SK-N-SH (cell line): ENCODE results near the gene DLG2. TPM values are rescaled to one million over a fixed set of nuclear protein-coding genes. Genes with fewer than 3 reads are reported as not detected.
A peak's percentile ranks its signal among the peaks of the same experiment; 100 is the strongest.

Source experiments
- CTCF ChIA-PET: fragments of 300-600, 350-600 bp; formaldehyde crosslinking; extraction: SDS; loops from one replicate; lab custom pipeline; 2021; lab: Yijun Ruan, JAX
- POLR2A ChIA-PET: fragments of 350-600 bp; sonication (Branson Sonifier 250); formaldehyde crosslinking; extraction: SDS; loops from one replicate; lab custom pipeline; 2020; ENCODE audit warnings: antibody characterized with exemption, inconsistent platforms; lab: Yijun Ruan, JAX
- DNase-seq: peaks from one replicate; pipeline ENCODE4 v3.0.0; 2012
- H2AFZ ChIP-seq: fragments of 200-600 bp; sonication (generic); 2 replicates; pipeline ENCODE4 v1.8.1; 2016; ENCODE audit warnings: antibody characterized with exemption, mild to moderate bottlenecking, low read depth
- H3F3A ChIP-seq: fragments of 200-600 bp; sonication (generic); replicated peaks from 2 replicates; pipeline ENCODE3; 2016; ENCODE audit warnings: antibody characterized with exemption, mild to moderate bottlenecking; ENCODE audit not compliant: insufficient read depth
- H3K27ac ChIP-seq, 2 experiments: fragments of 200-500 bp in 1 of 2; fragments of 200-600 bp in 1 of 2; sonication (Bioruptor generic) in 1 of 2; sonication (generic), shearing (Covaris generic) in 1 of 2; 2 replicates each; pipeline versions ENCODE4 v1.5.1 to v1.6.1; 2014 to 2016; ENCODE audit warnings: low read depth in 2 of 2, inconsistent platforms in 1 of 2, low read length in 1 of 2, mild to moderate bottlenecking in 1 of 2, mixed read lengths in 1 of 2
- H3K27me3 ChIP-seq: fragments of 200-600 bp; sonication (generic), shearing (Covaris generic); 2 replicates; pipeline ENCODE4 v1.6.1; 2016; ENCODE audit warnings: mixed run types; ENCODE audit not compliant: insufficient read depth
- H3K36me3 ChIP-seq, 2 experiments: fragments of 200-500 bp in 1 of 2; fragments of 200-600 bp in 1 of 2; sonication (Bioruptor generic) in 1 of 2; sonication (generic) in 1 of 2; replicated peaks in 1 of 2; 2 replicates each; pipeline versions ENCODE3 to v1.5.1; 2014 to 2016; ENCODE audit warnings: low read length in 1 of 2, mild to moderate bottlenecking in 1 of 2; ENCODE audit not compliant: insufficient read depth in 2 of 2, control insufficient read depth in 1 of 2
- H3K4me1 ChIP-seq, 2 experiments: fragments of 200-500 bp in 1 of 2; fragments of 200-600 bp in 1 of 2; sonication (Bioruptor generic) in 1 of 2; sonication (generic), shearing (Covaris generic) in 1 of 2; 2 replicates each; pipeline versions ENCODE4 v1.5.1 to v1.6.1; 2014 to 2016; ENCODE audit warnings: low read depth in 1 of 2, low read length in 1 of 2, mixed run types in 1 of 2; ENCODE audit not compliant: insufficient read depth in 2 of 2, control insufficient read depth in 1 of 2
- H3K4me2 ChIP-seq: fragments of 200-600 bp; sonication (generic), shearing (Covaris generic); 2 replicates; pipeline ENCODE4 v1.6.1; 2017; ENCODE audit warnings: mixed run types
- H3K4me3 ChIP-seq, 2 experiments: fragments of 200-500 bp in 1 of 2; fragments of 200-600 bp in 1 of 2; sonication (Bioruptor generic) in 1 of 2; sonication (generic), shearing (Covaris generic) in 1 of 2; 2 replicates each; pipeline versions ENCODE4 v1.5.1 to v1.8.1; 2014 to 2016; ENCODE audit warnings: low read depth in 2 of 2, inconsistent platforms in 1 of 2, low read length in 1 of 2, mild to moderate bottlenecking in 1 of 2, mixed read lengths in 1 of 2, moderate library complexity in 1 of 2
- H3K79me2 ChIP-seq: fragments of 200-600 bp; sonication (generic); 2 replicates; pipeline ENCODE4 v1.8.1; 2017; ENCODE audit warnings: mild to moderate bottlenecking; ENCODE audit not compliant: insufficient read depth
- H3K9ac ChIP-seq: fragments of 200-600 bp; sonication (generic); 2 replicates; pipeline ENCODE4 v1.6.1; 2017; ENCODE audit warnings: mixed run types
- H3K9me2 ChIP-seq: fragments of 200-600 bp; sonication (generic); 2 replicates; pipeline ENCODE4 v1.6.1; 2017; ENCODE audit warnings: mixed run types
- H3K9me3 ChIP-seq: fragments of 200-600 bp; sonication (generic); 2 replicates; pipeline ENCODE4 v1.6.1; 2017; ENCODE audit warnings: mixed run types, mild to moderate bottlenecking, moderate library complexity
- H4K20me1 ChIP-seq: fragments of 200-600 bp; sonication (generic); 2 replicates; pipeline ENCODE4 v1.6.1; 2017; ENCODE audit warnings: mild to moderate bottlenecking, mixed run types; ENCODE audit not compliant: insufficient read depth
- ELF1 ChIP-seq: IDR thresholded peaks from 2 replicates; pipeline ENCODE4 v1.4.0; 2012
- FOXJ3 ChIP-seq: sonication (generic); formaldehyde crosslinking; IDR thresholded peaks from 2 replicates; pipeline ENCODE4 v1.5.1; 2020; ENCODE audit warnings: mild to moderate bottlenecking, missing genetic modification reagents
- SIN3A ChIP-seq: IDR thresholded peaks from 2 replicates; pipeline ENCODE4 v1.6.1; 2012; ENCODE audit warnings: low read depth, mild to moderate bottlenecking, low read length, moderate library complexity, borderline replicate concordance
- TCF12 ChIP-seq: IDR thresholded peaks from 2 replicates; pipeline ENCODE4 v1.4.0; 2012
- YY1 ChIP-seq: IDR thresholded peaks from 2 replicates; pipeline ENCODE4 v1.4.0; 2012; ENCODE audit warnings: low read depth, mild to moderate bottlenecking
- WGBS: methylation state at CpG from one replicate; pipeline ENCODE4 v1.1.6; 2017; ENCODE audit warnings: low lambda C conversion rate; 5-methylcytosine and 5-hydroxymethylcytosine counted together
- polyA plus RNA-seq, 3 experiments: library from polyadenylated mRNA; depleted of rRNA; stranded (reverse); fragments of >200 nt; gene quantifications; 2 replicates each; pipeline ENCODE4 v1.2.3, GENCODE V29; 2012
- TF ChIP-seq, protein P1 (sequence below): IDR thresholded peaks from 2 replicates; pipeline ENCODE4; 2012
- TF ChIP-seq, protein P2 (sequence below): fragments of 150-350 bp; IDR thresholded peaks from 2 replicates; pipeline ENCODE4 v1.6.1; 2016; ENCODE audit warnings: mild to moderate bottlenecking, low read depth, low read length
- TF ChIP-seq, protein P3 (sequence below): fragments of 200-600 bp; sonication (generic); IDR thresholded peaks from 2 replicates; pipeline ENCODE4 v1.6.1; 2017; ENCODE audit warnings: antibody characterized with exemption, mild to moderate bottlenecking, moderate library complexity

DLG2 gene
- polyA plus RNA-seq, 1 of the 3 experiments (the other 2 are of a cell fraction): 0.21 TPM

DNA sequence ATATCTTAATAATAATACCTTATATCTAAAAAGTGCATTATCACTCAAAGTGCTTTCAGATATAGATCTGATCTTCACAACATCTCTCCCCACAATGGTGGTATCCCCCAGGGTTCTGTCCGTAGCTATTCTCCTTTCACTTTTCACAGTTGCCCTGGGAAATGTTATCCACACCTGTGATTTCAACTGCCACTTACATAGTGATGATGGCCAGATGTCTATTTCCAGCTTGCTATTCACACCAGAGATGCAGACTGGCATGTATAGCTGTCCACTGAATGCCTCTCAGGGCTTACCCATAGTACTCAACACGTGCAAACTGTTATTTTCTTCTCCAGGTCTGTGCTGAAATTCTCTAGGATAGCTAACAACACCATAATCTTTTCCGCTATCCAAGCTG is 724.7 kb downstream of the DLG2 start:
- no peak for DNase-seq
- no peak overlapping the region for H3K4me2 ChIP-seq
- 9% methylated on average over 3 of the region's 3 CpGs for WGBS
- H3K27ac ChIP-seq: no peak overlapping the region
- H3K27me3 ChIP-seq: no peaks in the 10 kb centered on the region
- no peak overlapping the region for H3K4me3 ChIP-seq
- CTCF ChIA-PET: no interaction called here
- no peaks in the 10 kb centered on the region for H3K79me2 ChIP-seq
- H4K20me1 ChIP-seq: no peaks in the 10 kb centered on the region
- H3F3A ChIP-seq: no peaks in the 10 kb centered on the region
- H3K36me3 ChIP-seq: no peaks in the 10 kb centered on the region
- no peaks in the 10 kb centered on the region; a peak in 1 of 4 replicates for H3K4me1 ChIP-seq
- POLR2A ChIA-PET: no interaction called here
- no peaks in the 10 kb centered on the region for H3K9me2 ChIP-seq
- no peak overlapping the region for H3K9ac ChIP-seq
- no peak for TF ChIP-seq YY1
- TF ChIP-seq SIN3A: no peak
- TF ChIP-seq, all 33 proteins: peak for 0
- Histone ChIP-seq H2AFZ (no peak overlapping the region), H3K9me3 (no peaks in the 10 kb centered on the region)

DNA sequence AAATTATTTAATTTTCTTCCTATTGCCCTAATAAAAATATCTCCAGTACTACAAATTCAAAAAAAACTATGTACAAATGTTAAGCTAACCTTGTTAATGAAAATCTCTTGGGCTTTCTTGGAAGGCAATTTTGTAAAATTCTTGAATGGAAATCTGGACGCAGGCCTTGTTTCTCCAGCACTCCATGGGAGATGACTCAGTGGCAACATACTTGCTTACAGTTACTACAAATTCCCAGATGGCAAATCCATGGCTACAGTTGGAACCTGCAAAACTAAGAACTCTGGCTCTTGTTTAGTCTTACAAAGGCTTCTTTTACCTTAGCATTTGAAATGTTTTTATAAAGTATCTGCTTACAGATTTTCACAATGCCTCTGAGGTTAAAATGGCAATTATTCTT is 725.2 kb downstream of the DLG2 start:
- H3K4me1 ChIP-seq: no peaks in the 10 kb centered on the region; a peak in 1 of 4 replicates
- H3K4me2 ChIP-seq: no peak overlapping the region
- WGBS: 19% methylated on average over 1 of the region's 1 CpG
- CTCF ChIA-PET: no interaction called here
- no peaks in the 10 kb centered on the region for H4K20me1 ChIP-seq
- no peaks in the 10 kb centered on the region for H3K36me3 ChIP-seq
- H3F3A ChIP-seq: no peaks in the 10 kb centered on the region
- no peaks in the 10 kb centered on the region for H3K79me2 ChIP-seq
- no peaks in the 10 kb centered on the region for H3K9me3 ChIP-seq
- H3K9ac ChIP-seq: no peak overlapping the region
- POLR2A ChIA-PET: no interaction called here
- DNase-seq: no peak
- TF ChIP-seq, protein P1, sequence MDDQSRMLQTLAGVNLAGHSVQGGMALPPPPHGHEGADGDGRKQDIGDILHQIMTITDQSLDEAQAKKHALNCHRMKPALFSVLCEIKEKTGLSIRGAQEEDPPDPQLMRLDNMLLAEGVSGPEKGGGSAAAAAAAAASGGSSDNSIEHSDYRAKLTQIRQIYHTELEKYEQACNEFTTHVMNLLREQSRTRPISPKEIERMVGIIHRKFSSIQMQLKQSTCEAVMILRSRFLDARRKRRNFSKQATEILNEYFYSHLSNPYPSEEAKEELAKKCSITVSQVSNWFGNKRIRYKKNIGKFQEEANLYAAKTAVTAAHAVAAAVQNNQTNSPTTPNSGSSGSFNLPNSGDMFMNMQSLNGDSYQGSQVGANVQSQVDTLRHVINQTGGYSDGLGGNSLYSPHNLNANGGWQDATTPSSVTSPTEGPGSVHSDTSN: no peak
- TF ChIP-seq, protein P2, sequence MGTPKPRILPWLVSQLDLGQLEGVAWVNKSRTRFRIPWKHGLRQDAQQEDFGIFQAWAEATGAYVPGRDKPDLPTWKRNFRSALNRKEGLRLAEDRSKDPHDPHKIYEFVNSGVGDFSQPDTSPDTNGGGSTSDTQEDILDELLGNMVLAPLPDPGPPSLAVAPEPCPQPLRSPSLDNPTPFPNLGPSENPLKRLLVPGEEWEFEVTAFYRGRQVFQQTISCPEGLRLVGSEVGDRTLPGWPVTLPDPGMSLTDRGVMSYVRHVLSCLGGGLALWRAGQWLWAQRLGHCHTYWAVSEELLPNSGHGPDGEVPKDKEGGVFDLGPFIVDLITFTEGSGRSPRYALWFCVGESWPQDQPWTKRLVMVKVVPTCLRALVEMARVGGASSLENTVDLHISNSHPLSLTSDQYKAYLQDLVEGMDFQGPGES: no peak
- no peak for TF ChIP-seq FOXJ3 (CRISPR knock-in tag)
- no peak for TF ChIP-seq ELF1
- no peak for TF ChIP-seq TCF12
- no peaks in the 10 kb centered on the region for H3K27me3 ChIP-seq
- no peak overlapping the region for H3K4me3 ChIP-seq
- no peaks in the 10 kb centered on the region for H3K9me2 ChIP-seq
- no peak overlapping the region for H2AFZ ChIP-seq
- H3K27ac ChIP-seq: no peak overlapping the region

DNA sequence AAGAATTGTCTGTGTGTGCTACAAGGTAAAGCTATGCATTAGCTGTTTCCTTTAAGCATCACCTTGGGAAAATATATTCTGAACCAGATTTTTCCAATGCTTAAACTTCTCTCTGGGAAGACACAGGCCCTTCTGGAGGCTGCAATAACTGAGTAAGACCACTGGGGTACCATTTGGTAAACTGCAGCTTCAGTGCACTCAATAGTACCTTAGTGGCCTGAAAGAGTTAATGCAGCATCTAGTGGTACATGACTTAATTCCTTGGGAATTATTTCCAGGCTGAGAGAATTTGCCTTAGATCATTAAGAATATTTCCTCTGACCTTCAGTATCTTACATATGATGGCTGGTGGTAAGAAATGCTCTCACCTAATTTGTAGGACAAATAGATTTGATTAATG is 727.4 kb downstream of the DLG2 start:
- Histone ChIP-seq H4K20me1 (no peaks in the 10 kb centered on the region), H2AFZ (no peak overlapping the region), H3K4me1 (no peaks in the 10 kb centered on the region), H3K9ac (no peak overlapping the region), H3K4me3 (no peak overlapping the region), H3F3A (no peaks in the 10 kb centered on the region), H3K9me2 (no peaks in the 10 kb centered on the region), H3K27me3 (no peaks in the 10 kb centered on the region), H3K27ac (no peak overlapping the region), H3K4me2 (no peak overlapping the region), H3K36me3 (no peaks in the 10 kb centered on the region), H3K79me2 (no peaks in the 10 kb centered on the region), H3K9me3 (no peaks in the 10 kb centered on the region)
- ChIA-PET POLR2A (no interaction called here), CTCF (interaction anchor here (1.5 kb wide), 1 partner anchor 14 kb away, joined by 4 read pairs; no protein-coding TSS in a partner anchor)
- TF ChIP-seq, protein P3, sequence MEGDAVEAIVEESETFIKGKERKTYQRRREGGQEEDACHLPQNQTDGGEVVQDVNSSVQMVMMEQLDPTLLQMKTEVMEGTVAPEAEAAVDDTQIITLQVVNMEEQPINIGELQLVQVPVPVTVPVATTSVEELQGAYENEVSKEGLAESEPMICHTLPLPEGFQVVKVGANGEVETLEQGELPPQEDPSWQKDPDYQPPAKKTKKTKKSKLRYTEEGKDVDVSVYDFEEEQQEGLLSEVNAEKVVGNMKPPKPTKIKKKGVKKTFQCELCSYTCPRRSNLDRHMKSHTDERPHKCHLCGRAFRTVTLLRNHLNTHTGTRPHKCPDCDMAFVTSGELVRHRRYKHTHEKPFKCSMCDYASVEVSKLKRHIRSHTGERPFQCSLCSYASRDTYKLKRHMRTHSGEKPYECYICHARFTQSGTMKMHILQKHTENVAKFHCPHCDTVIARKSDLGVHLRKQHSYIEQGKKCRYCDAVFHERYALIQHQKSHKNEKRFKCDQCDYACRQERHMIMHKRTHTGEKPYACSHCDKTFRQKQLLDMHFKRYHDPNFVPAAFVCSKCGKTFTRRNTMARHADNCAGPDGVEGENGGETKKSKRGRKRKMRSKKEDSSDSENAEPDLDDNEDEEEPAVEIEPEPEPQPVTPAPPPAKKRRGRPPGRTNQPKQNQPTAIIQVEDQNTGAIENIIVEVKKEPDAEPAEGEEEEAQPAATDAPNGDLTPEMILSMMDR: peak; percentile 37; the same call in 1 of the 2 replicates
- no peak for TF ChIP-seq FOXJ3 (CRISPR knock-in tag)
- DNase-seq: no peak
